Activated CD8-positive, alpha-beta T cell treated with anti-CD3 and anti-CD28 coated beads for 36 hours (primary cell): ENCODE measurements around the gene TAF4B. TPM values are rescaled to one million over a fixed set of nuclear protein-coding genes. Genes with fewer than 3 reads are reported as not detected.

ENCODE experiments used
- ATAC-seq: fragments of 200-7000 bp; cut with Tn5 transposase; one replicate; pipeline ENCODE4 v1.10.0; 2021; ENCODE audit warnings: mild to moderate bottlenecking, moderate library complexity
- CTCF ChIA-PET: fragments of 350-600 bp; sonication (Branson Sonifier 250); formaldehyde crosslinking; loops from one replicate; lab custom pipeline; 2021; ENCODE audit warnings: antibody characterized with exemption; lab: Charles Lee
- POLR2A ChIA-PET: fragments of 350-600 bp; sonication (Branson Sonifier 250); formaldehyde crosslinking; loops from one replicate; lab custom pipeline; 2021; ENCODE audit warnings: antibody characterized with exemption; lab: Charles Lee
- DNase-seq: peaks from one replicate; pipeline ENCODE4 v3.0.0-alpha.2; 2020
- H3K27ac Mint-ChIP-seq: one replicate; pipeline ENCODE4 v1.8.0; 2021; ENCODE audit warnings: mild to moderate bottlenecking, mixed read lengths
- H3K27me3 Mint-ChIP-seq: one replicate; pipeline ENCODE4 v1.8.0; 2021; ENCODE audit warnings: mixed read lengths
- H3K36me3 Mint-ChIP-seq: one replicate; pipeline ENCODE4 v1.8.0; 2021; ENCODE audit warnings: low read depth, mixed read lengths
- H3K4me1 Mint-ChIP-seq: one replicate; pipeline ENCODE4 v1.8.0; 2021; ENCODE audit warnings: low read depth, mixed read lengths
- H3K4me3 Mint-ChIP-seq: one replicate; pipeline ENCODE4 v1.8.0; 2021; ENCODE audit warnings: mild to moderate bottlenecking, moderate library complexity, mixed read lengths
- H3K9me3 Mint-ChIP-seq: one replicate; pipeline ENCODE4 v1.8.0; 2021; ENCODE audit warnings: mixed read lengths
- intact Hi-C: fragments of 100-400 bp; cut with micrococcal nuclease; formaldehyde crosslinking; loops from one replicate; pipeline ENCODE4 v1.10.0; 2022
- total RNA-seq, 2 experiments: library from RNA; stranded (reverse); gene quantifications; one replicate each; pipeline ENCODE4 v1.2.3, GENCODE V29; 2021
- TF ChIP-seq, protein P1 (sequence below): fragments of 200-600 bp; IDR thresholded peaks from one replicate; pipeline ENCODE4 v1.8.0; 2022; ENCODE audit warnings: antibody characterized with exemption, mild to moderate bottlenecking

TAF4B gene
- total RNA-seq, 2 experiments from 2014 or later: 14.7 to 15.1 TPM

DNA sequence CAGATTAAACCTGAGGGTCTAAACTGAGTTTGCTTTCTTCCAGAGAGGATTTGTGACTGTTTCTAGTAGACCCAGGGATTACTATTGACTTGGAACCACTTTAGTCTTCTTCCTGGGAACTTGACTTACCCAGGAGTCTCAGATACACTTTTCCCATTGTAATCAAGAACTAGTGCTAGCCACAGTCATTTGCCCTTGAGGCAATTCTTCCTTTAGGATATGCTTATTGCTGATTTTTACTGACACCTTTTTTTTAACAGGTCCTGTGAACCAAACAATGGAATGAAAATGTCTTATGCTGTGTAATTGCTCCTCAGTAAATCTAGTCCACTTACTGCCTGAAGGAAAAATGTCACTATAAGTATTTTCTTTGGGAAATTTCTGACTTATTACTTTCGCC, 78.3 kb downstream of the TAF4B start:
- TF ChIP-seq, protein P1, sequence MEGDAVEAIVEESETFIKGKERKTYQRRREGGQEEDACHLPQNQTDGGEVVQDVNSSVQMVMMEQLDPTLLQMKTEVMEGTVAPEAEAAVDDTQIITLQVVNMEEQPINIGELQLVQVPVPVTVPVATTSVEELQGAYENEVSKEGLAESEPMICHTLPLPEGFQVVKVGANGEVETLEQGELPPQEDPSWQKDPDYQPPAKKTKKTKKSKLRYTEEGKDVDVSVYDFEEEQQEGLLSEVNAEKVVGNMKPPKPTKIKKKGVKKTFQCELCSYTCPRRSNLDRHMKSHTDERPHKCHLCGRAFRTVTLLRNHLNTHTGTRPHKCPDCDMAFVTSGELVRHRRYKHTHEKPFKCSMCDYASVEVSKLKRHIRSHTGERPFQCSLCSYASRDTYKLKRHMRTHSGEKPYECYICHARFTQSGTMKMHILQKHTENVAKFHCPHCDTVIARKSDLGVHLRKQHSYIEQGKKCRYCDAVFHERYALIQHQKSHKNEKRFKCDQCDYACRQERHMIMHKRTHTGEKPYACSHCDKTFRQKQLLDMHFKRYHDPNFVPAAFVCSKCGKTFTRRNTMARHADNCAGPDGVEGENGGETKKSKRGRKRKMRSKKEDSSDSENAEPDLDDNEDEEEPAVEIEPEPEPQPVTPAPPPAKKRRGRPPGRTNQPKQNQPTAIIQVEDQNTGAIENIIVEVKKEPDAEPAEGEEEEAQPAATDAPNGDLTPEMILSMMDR: no peak
- H3K4me3 Mint-ChIP-seq: no peak overlapping the region
- no peak for DNase-seq
- POLR2A ChIA-PET: no interaction called here
- CTCF ChIA-PET: no interaction called here
- intact Hi-C loops: loop anchor here (10.0 kb wide), 1 partner anchor 60 kb away; no protein-coding TSS in a partner anchor
- H3K27me3 Mint-ChIP-seq: no peaks in the 10 kb centered on the region
- no peak overlapping the region for H3K27ac Mint-ChIP-seq
- peaks cover 4% of the 10 kb centered on the region for H3K9me3 Mint-ChIP-seq
- H3K4me1 Mint-ChIP-seq: no peaks in the 10 kb centered on the region
- ATAC-seq: no peak
- peaks cover 6% of the 10 kb centered on the region for H3K36me3 Mint-ChIP-seq

GRCh38 chr18:26307161-26307773, 81.0 kb downstream of the TAF4B start:
- peaks cover 6% of the 10 kb centered on the region for H3K36me3 Mint-ChIP-seq
- ATAC-seq (no peak), DNase-seq (peak; percentile 32)
- no peak overlapping the region for H3K27ac Mint-ChIP-seq
- no peak overlapping the region for H3K4me3 Mint-ChIP-seq
- CTCF ChIA-PET: interaction anchor here (0.6 to 1.5 kb wide), 7 partner anchors 10 to 77 kb away, joined by 3 to 8 read pairs (median 3); no protein-coding TSS in a partner anchor
- intact Hi-C loops: loop anchor here (10.0 kb wide), 1 partner anchor 58 kb away; no protein-coding TSS in a partner anchor
- H3K9me3 Mint-ChIP-seq: peaks cover 4% of the 10 kb centered on the region
- H3K27me3 Mint-ChIP-seq: no peaks in the 10 kb centered on the region
- TF ChIP-seq, protein P1: peak; percentile 57
- POLR2A ChIA-PET: no interaction called here
- H3K4me1 Mint-ChIP-seq: peaks cover 2% of the 10 kb centered on the region

- H3K4me3 Mint-ChIP-seq: no peak overlapping the region
- TF ChIP-seq, protein P1: no peak
- no peaks in the 10 kb centered on the region for H3K27me3 Mint-ChIP-seq
- CTCF ChIA-PET: no interaction called here
- H3K36me3 Mint-ChIP-seq: peaks cover 5% of the 10 kb centered on the region
- peaks cover 2% of the 10 kb centered on the region for H3K4me1 Mint-ChIP-seq
- POLR2A ChIA-PET: interaction anchor here (0.6 kb wide), 1 partner anchor 32 kb away, joined by 5 read pairs; no protein-coding TSS in a partner anchor
- no peak for DNase-seq
- H3K9me3 Mint-ChIP-seq: no peaks in the 10 kb centered on the region
- no peak for ATAC-seq
- intact Hi-C loops: loop anchor here (10.0 kb wide), 1 partner anchor 56 kb away; no protein-coding TSS in a partner anchor
- no peak overlapping the region for H3K27ac Mint-ChIP-seq
Observed at GRCh38 chr18:26309281-26309680, 83.0 kb downstream of the TAF4B start.

DNA sequence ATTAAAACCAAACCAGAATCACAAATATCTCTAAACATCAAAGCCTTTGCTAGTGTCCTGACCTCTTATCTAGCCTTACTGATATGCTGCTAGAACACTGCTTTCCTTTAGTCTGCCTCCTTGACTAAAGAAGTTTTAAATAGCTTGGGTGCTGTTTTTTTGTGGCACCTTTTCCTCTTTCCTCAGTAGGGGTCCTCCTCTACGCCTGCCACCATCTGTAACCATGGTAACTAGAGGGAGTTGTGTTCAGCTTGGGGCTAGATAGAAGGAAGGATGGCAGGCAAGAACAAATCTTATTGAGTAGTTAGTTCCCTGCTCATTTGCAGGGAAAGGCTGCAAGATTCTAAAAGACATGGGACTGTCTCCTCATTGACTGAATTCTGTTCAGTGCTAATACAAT, 86.0 kb downstream of the TAF4B start:
- POLR2A ChIA-PET: no interaction called here
- ATAC-seq: no peak
- TF ChIP-seq, protein P1: no peak
- Mint-ChIP-seq H3K9me3 (no peaks in the 10 kb centered on the region), H3K27me3 (no peaks in the 10 kb centered on the region), H3K4me3 (no peak overlapping the region), H3K4me1 (peaks cover 2% of the 10 kb centered on the region), H3K27ac (no peak overlapping the region), H3K36me3 (peaks cover 9% of the 10 kb centered on the region)
- CTCF ChIA-PET: no interaction called here
- DNase-seq: no peak
- intact Hi-C loops: no loop called here

DNA sequence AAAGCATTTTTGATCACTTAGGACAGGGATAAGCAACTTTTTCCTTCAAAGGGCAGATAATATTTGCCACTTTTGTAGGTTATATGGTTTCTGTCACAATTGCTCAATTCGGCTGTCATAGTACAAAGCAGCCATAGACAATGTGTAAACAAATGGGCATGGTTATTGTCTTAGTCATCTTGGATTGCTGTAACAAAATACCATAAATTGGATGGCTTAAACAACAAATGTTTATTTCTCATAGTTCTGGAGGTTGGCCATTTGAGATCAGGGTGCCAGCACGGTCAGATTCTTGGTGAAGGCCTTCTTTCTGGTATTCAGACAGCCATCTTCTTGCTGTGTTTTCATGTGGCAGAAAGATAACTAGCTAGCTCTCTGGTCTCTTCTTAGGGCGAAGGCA, 91.2 kb downstream of the TAF4B start:
- H3K27ac Mint-ChIP-seq: no peak overlapping the region
- H3K4me1 Mint-ChIP-seq: no peaks in the 10 kb centered on the region
- ChIA-PET CTCF (interaction anchor here (1.0 kb wide), 1 partner anchor 67 kb away, joined by 3 read pairs; no protein-coding TSS in a partner anchor), POLR2A (no interaction called here)
- no peaks in the 10 kb centered on the region for H3K9me3 Mint-ChIP-seq
- TF ChIP-seq, protein P1: no peak
- intact Hi-C loops: no loop called here
- ATAC-seq (no peak), DNase-seq (no peak)
- H3K27me3 Mint-ChIP-seq: no peaks in the 10 kb centered on the region
- no peak overlapping the region for H3K4me3 Mint-ChIP-seq
- H3K36me3 Mint-ChIP-seq: peaks cover 16% of the 10 kb centered on the region
